HUES48 (cell line): ENCODE results near the gene C3orf70.

Source experiments
- H3K27ac ChIP-seq: one replicate; pipeline ENCODE4 v1.7.0; 2013; ENCODE audit warnings: low read depth, low read length, inconsistent platforms
- H3K27me3 ChIP-seq: 2 replicates; pipeline ENCODE4 v1.6.1; 2013; ENCODE audit warnings: mild to moderate bottlenecking, low read length; ENCODE audit not compliant: control insufficient read depth, insufficient read depth
- H3K36me3 ChIP-seq: 2 replicates; pipeline ENCODE4 v1.6.1; 2013; ENCODE audit warnings: low read length; ENCODE audit not compliant: control insufficient read depth, insufficient read depth
- H3K4me1 ChIP-seq: 2 replicates; pipeline ENCODE4 v1.6.1; 2013; ENCODE audit warnings: mild to moderate bottlenecking, low read length; ENCODE audit not compliant: control insufficient read depth, insufficient read depth
- H3K4me3 ChIP-seq: 2 replicates; pipeline ENCODE4 v1.5.1; 2013; ENCODE audit warnings: mild to moderate bottlenecking, low read depth, low read length
- H3K9ac ChIP-seq: 2 replicates; pipeline ENCODE4 v1.6.1; 2013; ENCODE audit warnings: mild to moderate bottlenecking, low read depth, low read length, moderate library complexity
- H3K9me3 ChIP-seq: 2 replicates; pipeline ENCODE4 v1.6.1; 2013; ENCODE audit warnings: low read length; ENCODE audit not compliant: control insufficient read depth, insufficient read depth

Gene C3orf70

DNA sequence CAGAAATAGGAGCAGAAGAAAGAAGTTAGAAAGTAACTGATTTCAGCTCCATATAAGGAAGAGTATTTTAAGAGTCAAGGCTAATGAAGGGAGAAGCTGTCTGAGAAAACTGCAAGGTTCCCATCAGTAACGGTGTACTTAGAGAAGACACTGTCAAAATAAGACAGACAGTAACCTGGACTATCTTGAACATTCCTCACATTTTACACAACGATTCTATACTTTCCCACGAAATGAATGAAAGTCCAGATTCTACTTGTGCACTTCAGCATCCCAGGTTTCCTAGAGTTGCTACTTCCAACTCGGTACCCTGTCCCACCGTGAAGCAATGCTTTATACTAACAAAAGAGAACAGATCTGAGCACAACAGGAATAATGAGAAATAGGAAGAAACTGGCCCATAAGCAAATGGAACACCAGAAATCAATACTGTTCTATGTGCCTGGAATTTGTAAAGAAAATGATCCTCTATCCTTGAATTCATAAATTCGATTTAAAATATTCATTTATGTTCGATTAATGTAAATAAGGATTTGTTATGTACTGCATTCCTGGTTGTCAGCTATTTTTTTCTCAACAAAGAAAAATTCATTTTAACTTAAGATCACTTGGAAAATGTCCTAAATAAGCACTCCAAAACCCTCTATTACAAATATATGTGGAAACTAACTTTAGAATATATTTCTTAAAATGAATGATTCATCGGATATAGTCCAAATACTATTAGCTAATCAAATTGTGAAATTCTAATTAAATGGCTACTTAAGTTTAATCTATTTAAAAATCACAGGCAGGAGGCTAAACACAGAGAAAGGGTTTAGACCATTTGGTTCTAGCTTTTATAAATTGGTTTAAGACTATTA is 1.5 kb downstream of the C3orf70 start:
- Histone ChIP-seq H3K4me1 (peaks cover 22% of the 10 kb centered on the region), H3K9ac (no peak overlapping the region), H3K9me3 (no peaks in the 10 kb centered on the region), H3K27me3 (peaks cover 38% of the 10 kb centered on the region), H3K27ac (no peak overlapping the region), H3K36me3 (no peaks in the 10 kb centered on the region), H3K4me3 (peak overlapping the region; percentile 55)

DNA sequence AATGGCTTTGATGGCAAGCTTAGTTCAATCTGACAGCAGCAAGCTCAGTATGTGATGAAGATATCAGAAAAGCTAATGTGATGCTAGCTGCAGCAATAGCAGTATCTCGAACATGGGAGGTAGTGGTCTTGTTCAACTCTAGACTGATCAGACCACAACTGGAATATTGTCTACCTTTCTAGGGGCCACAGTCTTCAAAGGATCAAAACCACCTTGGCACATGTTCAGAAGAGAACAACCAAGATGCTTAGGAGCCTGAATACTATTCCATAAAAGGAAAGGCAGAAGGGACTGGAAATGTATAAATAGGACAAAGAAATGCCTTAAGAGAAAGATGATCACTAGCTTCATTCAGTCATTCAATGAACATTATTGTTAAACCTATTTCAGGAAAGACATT is 2.3 kb downstream of the C3orf70 start:
- no peak overlapping the region for H3K4me3 ChIP-seq
- H3K27me3 ChIP-seq, result peaks cover 38% of the 10 kb centered on the region
- no peaks in the 10 kb centered on the region for H3K36me3 ChIP-seq

DNA sequence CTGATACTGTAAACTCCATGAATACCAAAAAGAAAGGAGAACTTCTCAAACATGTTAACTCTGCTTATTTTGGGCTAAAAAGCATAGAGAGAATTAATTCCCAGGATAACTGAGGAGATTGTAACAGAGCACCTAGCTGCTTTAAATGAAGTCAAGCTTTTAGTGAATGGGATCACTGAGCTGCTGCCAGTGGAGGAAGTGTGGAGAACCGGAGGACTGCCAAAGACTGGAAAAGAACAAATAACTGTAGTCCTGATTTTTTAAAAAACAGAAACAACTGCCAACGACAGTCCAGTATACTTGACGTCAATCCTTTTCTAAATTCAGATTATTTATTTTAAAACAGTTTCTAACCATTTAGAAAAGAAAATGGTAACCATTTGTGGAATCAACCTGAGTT is 3.3 kb downstream of the C3orf70 start:
- no peak overlapping the region for H3K27ac ChIP-seq
- no peak overlapping the region for H3K4me3 ChIP-seq
- no peaks in the 10 kb centered on the region for H3K9me3 ChIP-seq
- peaks cover 38% of the 10 kb centered on the region for H3K27me3 ChIP-seq
- no peak overlapping the region for H3K9ac ChIP-seq
- H3K4me1 ChIP-seq, result peaks cover 22% of the 10 kb centered on the region
- no peaks in the 10 kb centered on the region for H3K36me3 ChIP-seq

More for the DNA sequence above, 2.3 kb downstream of the C3orf70 start:
- Histone ChIP-seq H3K9me3 (no peaks in the 10 kb centered on the region), H3K27ac (no peak overlapping the region), H3K4me1 (peaks cover 22% of the 10 kb centered on the region), H3K9ac (no peak overlapping the region)

DNA sequence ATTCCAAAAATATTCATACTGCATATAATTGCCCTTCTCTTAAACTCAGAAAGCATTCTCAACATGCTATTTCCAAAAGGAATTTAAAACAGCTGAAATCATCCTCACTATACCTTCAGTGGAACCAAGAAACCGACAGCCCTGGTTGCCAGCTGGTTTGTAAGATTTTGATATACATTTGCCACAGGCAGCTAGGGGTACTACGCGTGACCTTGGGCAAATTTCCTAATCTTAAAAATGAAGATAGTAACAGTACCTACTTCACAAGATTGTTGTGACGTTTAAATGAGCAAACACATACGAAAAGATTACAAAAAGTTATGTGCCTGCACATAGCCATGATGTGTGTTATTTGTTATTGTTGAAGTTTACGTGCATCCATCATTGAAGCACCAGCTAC is 7.3 kb downstream of the C3orf70 start:
- Histone ChIP-seq H3K9me3 (no peaks in the 10 kb centered on the region), H3K27ac (no peak overlapping the region), H3K27me3 (peaks cover 6% of the 10 kb centered on the region), H3K9ac (no peak overlapping the region), H3K4me3 (no peak overlapping the region), H3K36me3 (no peaks in the 10 kb centered on the region), H3K4me1 (peaks cover 8% of the 10 kb centered on the region)

DNA sequence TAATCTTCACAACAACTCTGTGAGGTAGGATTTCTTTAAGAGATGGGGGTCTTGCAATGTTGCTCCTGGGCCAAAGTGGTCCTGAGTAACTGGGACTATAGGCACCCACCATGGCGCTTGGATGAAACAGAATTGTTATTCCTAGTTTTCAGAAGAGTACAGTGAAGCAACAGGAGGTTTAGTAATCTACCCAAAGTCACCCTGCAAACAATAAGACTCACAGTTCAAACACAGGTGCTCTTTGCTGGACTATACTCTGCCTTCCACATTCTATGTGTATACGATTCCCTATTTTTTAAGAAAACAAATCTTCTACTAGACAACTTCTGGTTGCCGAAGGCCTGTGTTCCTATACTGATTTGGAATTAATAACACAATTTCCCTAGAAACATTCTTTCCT is 8.1 kb downstream of the C3orf70 start:
- Histone ChIP-seq H3K9ac (no peak overlapping the region), H3K4me3 (no peak overlapping the region), H3K27ac (no peak overlapping the region), H3K27me3 (no peaks in the 10 kb centered on the region), H3K4me1 (peaks cover 8% of the 10 kb centered on the region), H3K9me3 (no peaks in the 10 kb centered on the region), H3K36me3 (no peaks in the 10 kb centered on the region)

DNA sequence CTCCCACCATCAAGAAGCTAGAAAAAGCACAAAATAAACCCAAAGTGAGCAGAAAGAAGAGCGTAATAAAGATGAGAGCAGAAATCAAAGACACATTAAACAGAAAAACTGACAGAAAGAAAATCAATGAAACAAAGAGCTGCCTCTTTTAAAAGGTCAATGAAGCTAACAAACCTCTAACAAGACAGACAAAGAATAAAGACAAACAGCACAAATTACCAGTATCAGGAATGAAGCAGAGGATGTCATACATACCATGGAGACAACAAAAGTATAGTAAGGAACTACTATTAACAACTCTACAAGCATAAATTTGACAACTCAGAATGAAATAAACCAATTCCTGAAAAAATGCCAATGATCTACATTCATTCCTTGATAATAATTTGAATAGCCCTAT is 15.0 kb downstream of the C3orf70 start:
- H3K36me3 ChIP-seq, result no peaks in the 10 kb centered on the region
- H3K4me1 ChIP-seq, result no peaks in the 10 kb centered on the region
- no peak overlapping the region for H3K27ac ChIP-seq
- no peaks in the 10 kb centered on the region for H3K9me3 ChIP-seq
- no peaks in the 10 kb centered on the region for H3K27me3 ChIP-seq
- H3K4me3 ChIP-seq, result no peak overlapping the region
- H3K9ac ChIP-seq, result no peak overlapping the region

DNA sequence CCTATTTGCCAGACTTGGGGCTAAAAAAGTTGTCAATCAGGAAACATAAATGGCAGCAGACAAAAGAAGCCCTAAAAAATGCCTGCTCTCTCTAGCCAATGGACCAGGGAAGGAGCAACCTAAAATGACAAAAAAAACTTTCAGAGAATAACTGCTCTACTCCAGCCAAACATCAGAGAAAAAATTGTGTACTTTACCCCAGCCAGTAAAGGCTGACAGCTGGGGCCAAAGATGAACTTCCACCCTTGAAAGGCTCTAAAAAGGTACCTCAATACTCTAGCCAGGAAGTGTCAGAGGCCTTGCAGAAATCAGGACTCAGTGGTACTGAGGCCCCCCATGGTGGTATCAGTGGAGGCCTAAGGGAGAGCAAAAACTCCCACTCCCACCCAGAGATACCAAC is 18.4 kb downstream of the C3orf70 start:
- Histone ChIP-seq H3K27ac (no peak overlapping the region), H3K27me3 (no peaks in the 10 kb centered on the region), H3K9ac (no peak overlapping the region), H3K36me3 (no peaks in the 10 kb centered on the region), H3K4me3 (no peak overlapping the region), H3K9me3 (no peaks in the 10 kb centered on the region), H3K4me1 (no peaks in the 10 kb centered on the region)

DNA sequence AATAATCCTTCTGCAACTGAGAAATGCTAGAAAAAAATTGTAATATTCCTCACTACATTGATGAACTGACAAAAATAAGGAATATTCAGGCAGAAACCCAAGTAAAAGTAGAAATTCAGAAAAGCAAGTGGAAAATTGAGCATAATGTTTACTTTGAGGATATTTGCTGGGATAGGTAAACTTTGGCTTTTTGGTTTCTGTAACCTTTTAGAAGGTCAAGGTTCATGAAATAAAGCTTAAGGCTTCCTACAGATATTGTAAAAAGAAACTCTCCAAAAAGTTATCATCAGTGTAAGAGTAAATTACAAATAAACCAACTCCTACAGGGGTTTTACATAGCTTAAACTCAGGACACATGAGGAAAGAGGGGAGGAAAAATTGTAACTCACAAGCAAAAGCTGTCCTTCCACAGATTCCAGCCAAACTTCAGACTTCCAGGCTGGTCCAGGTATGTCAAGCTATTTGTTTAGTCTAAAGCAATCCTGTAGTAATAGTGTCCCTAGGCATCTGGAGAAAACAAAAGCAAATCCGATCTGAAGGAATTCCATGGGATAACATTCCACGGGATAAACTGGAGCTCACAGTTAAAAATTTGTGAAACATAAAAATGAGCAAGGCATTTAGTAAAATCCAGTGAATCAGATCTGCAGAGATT is 21.1 kb downstream of the C3orf70 start:
- H3K9me3 ChIP-seq, result no peaks in the 10 kb centered on the region
- no peaks in the 10 kb centered on the region for H3K27me3 ChIP-seq
- no peaks in the 10 kb centered on the region for H3K36me3 ChIP-seq
- no peaks in the 10 kb centered on the region for H3K4me1 ChIP-seq
- no peak overlapping the region for H3K4me3 ChIP-seq
- H3K9ac ChIP-seq, result no peak overlapping the region
- no peak overlapping the region for H3K27ac ChIP-seq

DNA sequence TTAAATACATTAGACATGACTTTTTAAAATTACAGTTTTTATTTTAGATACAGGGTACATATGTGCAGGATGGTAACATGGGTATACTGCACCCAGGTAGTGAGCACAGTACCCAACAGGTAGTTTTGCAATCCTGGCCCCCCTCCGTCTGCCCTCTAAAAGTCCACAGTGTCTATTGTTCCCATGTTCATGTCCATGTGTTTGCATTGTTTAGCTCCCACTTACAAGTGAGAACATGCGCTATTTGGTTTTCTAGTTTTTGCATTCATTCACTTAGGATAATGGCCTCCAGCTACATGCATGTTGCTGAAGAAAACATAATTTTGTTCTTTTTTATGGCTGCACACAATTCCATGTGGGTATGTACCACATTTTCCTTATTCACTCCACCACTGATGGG is 23.8 kb downstream of the C3orf70 start:
- Histone ChIP-seq H3K27me3 (no peaks in the 10 kb centered on the region), H3K9ac (no peak overlapping the region), H3K36me3 (no peaks in the 10 kb centered on the region), H3K4me1 (no peaks in the 10 kb centered on the region), H3K27ac (no peak overlapping the region), H3K4me3 (no peak overlapping the region), H3K9me3 (no peaks in the 10 kb centered on the region)

DNA sequence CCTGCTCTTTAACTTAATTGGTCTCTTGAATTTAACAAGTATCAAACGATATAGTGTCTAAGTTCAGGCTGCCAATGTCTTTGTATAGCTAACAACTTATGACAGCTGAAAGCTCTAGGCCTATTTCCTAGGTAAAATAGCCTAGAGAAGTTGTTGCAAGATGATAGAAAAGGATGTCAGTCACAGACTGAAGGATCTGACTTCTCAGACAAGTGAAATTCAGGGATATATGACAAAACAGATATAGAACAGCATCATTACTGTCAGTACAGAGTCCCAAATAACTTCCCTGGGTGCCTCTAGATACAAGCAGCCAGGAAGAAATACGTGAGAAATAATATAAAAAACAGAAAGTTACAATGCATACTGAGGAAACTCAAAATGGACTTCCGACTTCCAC is 26.7 kb downstream of the C3orf70 start:
- Histone ChIP-seq H3K27ac (no peak overlapping the region), H3K36me3 (no peaks in the 10 kb centered on the region), H3K9ac (no peak overlapping the region), H3K27me3 (no peaks in the 10 kb centered on the region), H3K9me3 (no peaks in the 10 kb centered on the region), H3K4me1 (no peaks in the 10 kb centered on the region), H3K4me3 (no peak overlapping the region)

DNA sequence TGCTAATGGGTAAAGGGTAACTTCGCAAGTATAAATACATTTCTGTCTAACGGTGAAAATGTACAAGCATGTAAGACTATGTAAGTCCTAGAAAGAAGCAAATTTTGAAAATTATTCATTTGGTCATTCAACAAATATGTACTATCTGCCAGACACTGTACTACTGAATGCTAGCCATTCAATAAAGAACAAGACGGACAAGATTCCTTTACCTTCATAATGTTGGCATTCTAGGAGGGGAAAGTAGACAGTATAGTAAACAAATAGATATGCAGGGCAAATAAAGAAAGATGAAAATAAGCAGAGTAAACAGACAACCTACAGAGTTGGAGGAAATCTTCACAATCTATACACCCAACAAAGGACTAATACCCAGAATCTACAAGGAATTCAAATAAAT is 32.7 kb downstream of the C3orf70 start:
- H3K9me3 ChIP-seq, result no peaks in the 10 kb centered on the region
- no peak overlapping the region for H3K27ac ChIP-seq
- H3K9ac ChIP-seq, result no peak overlapping the region
- H3K4me1 ChIP-seq, result no peaks in the 10 kb centered on the region
- no peaks in the 10 kb centered on the region for H3K27me3 ChIP-seq
- H3K36me3 ChIP-seq, result no peaks in the 10 kb centered on the region
- H3K4me3 ChIP-seq, result no peak overlapping the region
